Caco-2 (cell line): Measurements from ENCODE around the gene CEP72. TPM values are rescaled to one million over a fixed set of nuclear protein-coding genes. Genes with fewer than 3 reads are reported as not detected.

Experiments used
- BruUV-seq: library from RNA; stranded (reverse); fragments of 400-500 nt; replicated peaks from 2 replicates; lab custom pipeline; 2021; lab: Mats Ljungman, UMichigan
- CTCF ChIA-PET: fragments of 300-600 bp; sonication (Branson Sonifier 250); formaldehyde crosslinking; loops from one replicate; lab custom pipeline; 2022; ENCODE audit warnings: antibody characterized with exemption; lab: Charles Lee
- POLR2A ChIA-PET: fragments of 300-600 bp; sonication (Branson Sonifier 250); formaldehyde crosslinking; loops from one replicate; lab custom pipeline; 2022; ENCODE audit warnings: antibody characterized with exemption; lab: Charles Lee
- DNase-seq, 2 experiments: peaks; one replicate each; pipeline versions ENCODE4 v3.0.0 to v3.0.0-alpha.2; 2020 to 2022
- H3K27me3 ChIP-seq: replicated peaks from 2 replicates; pipeline ENCODE4 v1.6.0; 2011; ENCODE audit warnings: low read length; ENCODE audit not compliant: control insufficient read depth, insufficient read depth
- H3K36me3 ChIP-seq: 2 replicates; pipeline ENCODE4 v1.5.1; 2011; ENCODE audit warnings: low read length; ENCODE audit not compliant: control insufficient read depth, insufficient read depth
- H3K4me1 ChIP-seq: fragments of 250-450 bp; sonication (Bioruptor Pico); 2 replicates; pipeline ENCODE4 v1.5.1; 2020; ENCODE audit warnings: mild to moderate bottlenecking
- H3K4me3 ChIP-seq: 2 replicates; pipeline ENCODE4 v1.5.1; 2011; ENCODE audit warnings: low read depth, mild to moderate bottlenecking, control low read depth, low read length
- H3K9me3 ChIP-seq: fragments of 250-450 bp; sonication (Bioruptor Pico); 2 replicates; pipeline ENCODE4 v1.5.1; 2020; ENCODE audit warnings: mild to moderate bottlenecking, moderate library complexity
- H3K27ac Mint-ChIP-seq: one replicate; pipeline ENCODE4 v1.8.0; 2022; ENCODE audit warnings: mixed read lengths; ENCODE audit not compliant: unreplicated experiment
- H3K27me3 Mint-ChIP-seq: one replicate; pipeline ENCODE4 v1.8.0; 2022; ENCODE audit warnings: mixed read lengths; ENCODE audit not compliant: insufficient read depth, unreplicated experiment
- H3K36me3 Mint-ChIP-seq: one replicate; pipeline ENCODE4 v1.8.0; 2022; ENCODE audit warnings: mild to moderate bottlenecking, mixed read lengths; ENCODE audit not compliant: insufficient read depth, unreplicated experiment
- H3K4me1 Mint-ChIP-seq: one replicate; pipeline ENCODE4 v1.8.0; 2022; ENCODE audit warnings: low read depth, mixed read lengths; ENCODE audit not compliant: unreplicated experiment
- H3K4me3 Mint-ChIP-seq: one replicate; pipeline ENCODE4 v1.8.0; 2022; ENCODE audit warnings: mild to moderate bottlenecking, moderate library complexity, mixed read lengths; ENCODE audit not compliant: unreplicated experiment
- H3K9me3 Mint-ChIP-seq: one replicate; pipeline ENCODE4 v1.8.0; 2022; ENCODE audit warnings: mixed read lengths; ENCODE audit not compliant: unreplicated experiment
- CTCF ChIP-seq, 2 experiments: fragments of 200-600 bp in 1 of 2; IDR thresholded peaks; 1 replicate in 1 of 2; 2 replicates in 1 of 2; pipeline versions ENCODE4 v1.5.1 to v1.8.0; 2011 to 2022; ENCODE audit warnings: antibody characterized with exemption in 1 of 2, control low read depth in 1 of 2, inconsistent platforms in 1 of 2, low read depth in 1 of 2, low read length in 1 of 2, mild to moderate bottlenecking in 1 of 2, moderate library complexity in 1 of 2; ENCODE audit not compliant: insufficient read depth in 1 of 2, severe bottlenecking in 1 of 2, unreplicated experiment in 1 of 2
- intact Hi-C: fragments of 100-400 bp; cut with micrococcal nuclease; formaldehyde crosslinking; loops from one replicate; pipeline ENCODE4 v1.10.0; 2022; ENCODE audit not compliant: unreplicated experiment
- total RNA-seq: library from RNA; stranded (reverse); gene quantifications from 2 replicates; pipeline ENCODE4 v1.2.3, GENCODE V29; 2022

Gene CEP72
- total RNA-seq, 1 experiment from 2014 or later, result 36.6 TPM

GRCh38 chr5:568809-569208, 43.3 kb upstream of the CEP72 start:
- Histone ChIP-seq H3K9me3 (no peaks in the 10 kb centered on the region; the same call in 1 of the 2 replicates), H3K4me1 (no peaks in the 10 kb centered on the region), H3K36me3 (no peaks in the 10 kb centered on the region), H3K27me3 (no peaks in the 10 kb centered on the region), H3K4me3 (no peak overlapping the region)
- intact Hi-C loops, result no loop called here
- no peak for TF ChIP-seq CTCF (IDR thresholded peaks at IDR 0.05; ENCODE audit: insufficient read depth in 1 of 2, low read depth in 1 of 2, low read length in 1 of 2, severe bottlenecking in 1 of 2, unreplicated experiment in 1 of 2)
- Mint-ChIP-seq H3K4me3 (no peak overlapping the region), H3K9me3 (peaks cover 12% of the 10 kb centered on the region), H3K4me1 (no peaks in the 10 kb centered on the region), H3K27me3 (peaks cover 4% of the 10 kb centered on the region), H3K36me3 (no peaks in the 10 kb centered on the region), H3K27ac (no peak overlapping the region)
- BruUV-seq, result no TSS peak
- no peak for DNase-seq
- POLR2A ChIA-PET, result no interaction called here
- CTCF ChIA-PET, result no interaction called here

DNA sequence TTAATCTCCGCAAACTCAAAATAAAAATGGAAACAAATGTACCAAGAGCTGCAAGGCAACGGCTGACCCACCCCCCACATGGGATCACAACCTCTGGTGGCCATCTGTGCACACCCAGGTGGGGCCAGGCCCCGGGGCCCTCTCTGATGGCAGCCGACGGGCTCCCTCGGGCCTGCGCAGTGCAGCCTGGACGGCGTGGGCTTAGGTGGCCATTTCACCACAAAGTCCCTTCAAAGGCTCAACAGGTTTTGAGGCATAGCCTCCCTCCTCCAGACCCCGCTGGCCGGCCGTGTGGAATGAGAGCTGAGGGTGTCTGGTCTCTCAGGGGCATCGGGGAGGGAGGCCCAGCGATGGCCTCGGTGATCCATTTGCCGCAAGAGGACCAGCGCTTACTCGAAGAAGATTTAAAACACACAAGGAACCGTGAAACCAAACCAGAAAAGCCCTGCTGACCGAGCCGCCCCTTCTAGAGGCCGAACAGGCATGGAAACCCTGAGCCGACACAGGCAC, 42.7 kb upstream of the CEP72 start:
- no TSS peak for BruUV-seq
- ChIA-PET CTCF (no interaction called here), POLR2A (no interaction called here)
- peaks cover 12% of the 10 kb centered on the region for H3K9me3 Mint-ChIP-seq
- Histone ChIP-seq H3K36me3 (no peaks in the 10 kb centered on the region), H3K4me3 (no peak overlapping the region), H3K27me3 (no peaks in the 10 kb centered on the region), H3K9me3 (no peaks in the 10 kb centered on the region; the same call in 1 of the 2 replicates), H3K4me1 (no peaks in the 10 kb centered on the region)
- peak in 1 of 2 experiments; percentile 18 for DNase-seq
- H3K27ac Mint-ChIP-seq, result no peak overlapping the region
- no peak for TF ChIP-seq CTCF (IDR thresholded peaks at IDR 0.05; ENCODE audit: insufficient read depth in 1 of 2, low read depth in 1 of 2, low read length in 1 of 2, severe bottlenecking in 1 of 2, unreplicated experiment in 1 of 2)
- no peaks in the 10 kb centered on the region for H3K4me1 Mint-ChIP-seq
- intact Hi-C loops, result no loop called here
- H3K27me3 Mint-ChIP-seq, result peaks cover 4% of the 10 kb centered on the region
- no peaks in the 10 kb centered on the region for H3K36me3 Mint-ChIP-seq
- H3K4me3 Mint-ChIP-seq, result no peak overlapping the region

GRCh38 chr5:569868-570361, 42.2 kb upstream of the CEP72 start:
- CTCF ChIA-PET, result no interaction called here
- Mint-ChIP-seq H3K36me3 (no peaks in the 10 kb centered on the region), H3K27ac (no peak overlapping the region), H3K27me3 (peaks cover 4% of the 10 kb centered on the region), H3K4me3 (no peak overlapping the region), H3K4me1 (no peaks in the 10 kb centered on the region), H3K9me3 (peaks cover 13% of the 10 kb centered on the region)
- TF ChIP-seq CTCF (IDR thresholded peaks at IDR 0.05; ENCODE audit: insufficient read depth in 1 of 2, low read depth in 1 of 2, low read length in 1 of 2, severe bottlenecking in 1 of 2, unreplicated experiment in 1 of 2), result no peak
- Histone ChIP-seq H3K9me3 (no peaks in the 10 kb centered on the region; the same call in 1 of the 2 replicates), H3K4me1 (no peaks in the 10 kb centered on the region), H3K27me3 (no peaks in the 10 kb centered on the region), H3K4me3 (no peak overlapping the region), H3K36me3 (no peaks in the 10 kb centered on the region)
- intact Hi-C loops, result no loop called here
- BruUV-seq, result no TSS peak
- POLR2A ChIA-PET, result no interaction called here
- peak in 1 of 2 experiments; percentile 21 for DNase-seq
